AG04449 (cell line): ENCODE results near the gene TTLL5.

ENCODE experiments used
- CTCF ChIA-PET: fragments of 350-600 bp; formaldehyde crosslinking; extraction: SDS; loops from one replicate; lab custom pipeline; 2021; ENCODE audit warnings: antibody characterized with exemption; lab: Yijun Ruan, JAX
- POLR2A ChIA-PET: fragments of 400-600, 350-600 bp; formaldehyde crosslinking; extraction: SDS; loops from one replicate; lab custom pipeline; 2020; ENCODE audit warnings: antibody characterized with exemption, inconsistent platforms; lab: Yijun Ruan, JAX
- DNase-seq: peaks from one replicate; pipeline ENCODE4 v3.0.0-alpha.2; 2010; ENCODE audit warnings: low read depth, low spot score
- H3K4me3 ChIP-seq: 2 replicates; pipeline ENCODE4 v1.5.1; 2011; ENCODE audit warnings: low read depth, mild to moderate bottlenecking, control low read depth, low read length
- TF ChIP-seq, protein P1 (sequence below): IDR thresholded peaks from one replicate; pipeline ENCODE4 v1.5.1; 2011; ENCODE audit warnings: mild to moderate bottlenecking, moderate library complexity, low read length, control low read depth, inconsistent platforms; ENCODE audit not compliant: insufficient read depth; ENCODE audit errors: missing control alignments

Gene TTLL5, protein sequence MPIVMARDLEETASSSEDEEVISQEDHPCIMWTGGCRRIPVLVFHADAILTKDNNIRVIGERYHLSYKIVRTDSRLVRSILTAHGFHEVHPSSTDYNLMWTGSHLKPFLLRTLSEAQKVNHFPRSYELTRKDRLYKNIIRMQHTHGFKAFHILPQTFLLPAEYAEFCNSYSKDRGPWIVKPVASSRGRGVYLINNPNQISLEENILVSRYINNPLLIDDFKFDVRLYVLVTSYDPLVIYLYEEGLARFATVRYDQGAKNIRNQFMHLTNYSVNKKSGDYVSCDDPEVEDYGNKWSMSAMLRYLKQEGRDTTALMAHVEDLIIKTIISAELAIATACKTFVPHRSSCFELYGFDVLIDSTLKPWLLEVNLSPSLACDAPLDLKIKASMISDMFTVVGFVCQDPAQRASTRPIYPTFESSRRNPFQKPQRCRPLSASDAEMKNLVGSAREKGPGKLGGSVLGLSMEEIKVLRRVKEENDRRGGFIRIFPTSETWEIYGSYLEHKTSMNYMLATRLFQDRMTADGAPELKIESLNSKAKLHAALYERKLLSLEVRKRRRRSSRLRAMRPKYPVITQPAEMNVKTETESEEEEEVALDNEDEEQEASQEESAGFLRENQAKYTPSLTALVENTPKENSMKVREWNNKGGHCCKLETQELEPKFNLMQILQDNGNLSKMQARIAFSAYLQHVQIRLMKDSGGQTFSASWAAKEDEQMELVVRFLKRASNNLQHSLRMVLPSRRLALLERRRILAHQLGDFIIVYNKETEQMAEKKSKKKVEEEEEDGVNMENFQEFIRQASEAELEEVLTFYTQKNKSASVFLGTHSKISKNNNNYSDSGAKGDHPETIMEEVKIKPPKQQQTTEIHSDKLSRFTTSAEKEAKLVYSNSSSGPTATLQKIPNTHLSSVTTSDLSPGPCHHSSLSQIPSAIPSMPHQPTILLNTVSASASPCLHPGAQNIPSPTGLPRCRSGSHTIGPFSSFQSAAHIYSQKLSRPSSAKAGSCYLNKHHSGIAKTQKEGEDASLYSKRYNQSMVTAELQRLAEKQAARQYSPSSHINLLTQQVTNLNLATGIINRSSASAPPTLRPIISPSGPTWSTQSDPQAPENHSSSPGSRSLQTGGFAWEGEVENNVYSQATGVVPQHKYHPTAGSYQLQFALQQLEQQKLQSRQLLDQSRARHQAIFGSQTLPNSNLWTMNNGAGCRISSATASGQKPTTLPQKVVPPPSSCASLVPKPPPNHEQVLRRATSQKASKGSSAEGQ (N-terminal part only)

DNA sequence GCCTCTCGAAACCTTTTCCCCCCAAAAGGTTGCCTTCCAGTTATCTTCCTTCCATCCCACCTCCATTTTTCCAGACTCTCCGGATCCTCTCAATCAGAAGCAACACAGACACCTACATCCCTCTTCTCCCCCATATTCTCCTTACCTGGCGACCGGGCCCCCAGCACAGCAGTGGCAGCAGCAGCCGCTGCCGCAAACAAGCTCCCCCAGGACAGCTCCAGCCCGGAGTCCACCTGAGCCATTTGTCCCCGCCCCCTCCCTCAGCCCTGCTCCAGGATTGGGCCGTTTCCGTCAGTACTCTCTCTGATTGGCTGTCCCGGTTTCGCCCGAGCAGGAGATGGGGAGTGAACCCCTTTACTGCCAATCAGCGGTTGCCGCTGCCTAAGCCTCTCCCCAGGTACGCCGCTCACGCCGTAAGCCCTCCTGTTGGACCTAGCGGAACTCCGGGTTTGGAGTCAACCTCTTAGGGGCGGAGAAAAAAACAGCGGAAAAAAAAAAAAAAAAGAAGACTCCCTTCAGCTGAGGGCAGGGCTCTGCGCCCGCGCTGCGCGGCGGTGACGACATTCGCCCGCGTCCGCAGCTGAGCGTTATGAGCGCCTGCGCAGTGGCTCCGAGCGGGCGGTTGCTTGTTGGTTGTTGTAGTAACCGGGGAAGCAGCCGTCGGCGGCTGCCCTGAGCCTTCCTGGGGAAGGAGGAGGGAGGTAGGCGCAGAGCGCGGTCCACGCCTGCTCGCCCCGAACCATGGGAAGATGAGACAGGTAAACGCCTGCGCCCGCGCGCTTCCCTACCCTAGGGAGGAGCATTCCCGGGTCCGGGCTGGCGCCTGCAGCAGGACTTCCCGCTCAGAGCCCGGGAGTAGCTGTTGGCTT lies at the start of gene TTLL5, which contains the start of gene ERG28:
TSS of gene TTLL5 (plus strand) at position 617 of the 869 bp plus-strand sequence. CDS start 1,904 bp downstream, outside the sequence.
TSS of gene ERG28 (minus strand) at position 247 of the 869 bp plus-strand sequence. CDS start 3,374 bp downstream, outside the sequence.
- CTCF ChIA-PET, result interaction anchor here (1.0 to 17.3 kb wide), 8 partner anchors 9 to 323 kb away, joined by 3 to 896 read pairs (median 6); partner anchors contain the start of gene FLVCR2
- TF ChIP-seq, protein P1, sequence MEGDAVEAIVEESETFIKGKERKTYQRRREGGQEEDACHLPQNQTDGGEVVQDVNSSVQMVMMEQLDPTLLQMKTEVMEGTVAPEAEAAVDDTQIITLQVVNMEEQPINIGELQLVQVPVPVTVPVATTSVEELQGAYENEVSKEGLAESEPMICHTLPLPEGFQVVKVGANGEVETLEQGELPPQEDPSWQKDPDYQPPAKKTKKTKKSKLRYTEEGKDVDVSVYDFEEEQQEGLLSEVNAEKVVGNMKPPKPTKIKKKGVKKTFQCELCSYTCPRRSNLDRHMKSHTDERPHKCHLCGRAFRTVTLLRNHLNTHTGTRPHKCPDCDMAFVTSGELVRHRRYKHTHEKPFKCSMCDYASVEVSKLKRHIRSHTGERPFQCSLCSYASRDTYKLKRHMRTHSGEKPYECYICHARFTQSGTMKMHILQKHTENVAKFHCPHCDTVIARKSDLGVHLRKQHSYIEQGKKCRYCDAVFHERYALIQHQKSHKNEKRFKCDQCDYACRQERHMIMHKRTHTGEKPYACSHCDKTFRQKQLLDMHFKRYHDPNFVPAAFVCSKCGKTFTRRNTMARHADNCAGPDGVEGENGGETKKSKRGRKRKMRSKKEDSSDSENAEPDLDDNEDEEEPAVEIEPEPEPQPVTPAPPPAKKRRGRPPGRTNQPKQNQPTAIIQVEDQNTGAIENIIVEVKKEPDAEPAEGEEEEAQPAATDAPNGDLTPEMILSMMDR, result no peak
- H3K4me3 ChIP-seq, result peak within 1 kb of the TSS; percentile 98
- peak; percentile 93 for DNase-seq
- POLR2A ChIA-PET, result interaction anchor here (0.6 to 1.7 kb wide), 2 partner anchors 15 to 24 kb away, joined by 3 to 4 read pairs; no protein-coding TSS in a partner anchor

DNA sequence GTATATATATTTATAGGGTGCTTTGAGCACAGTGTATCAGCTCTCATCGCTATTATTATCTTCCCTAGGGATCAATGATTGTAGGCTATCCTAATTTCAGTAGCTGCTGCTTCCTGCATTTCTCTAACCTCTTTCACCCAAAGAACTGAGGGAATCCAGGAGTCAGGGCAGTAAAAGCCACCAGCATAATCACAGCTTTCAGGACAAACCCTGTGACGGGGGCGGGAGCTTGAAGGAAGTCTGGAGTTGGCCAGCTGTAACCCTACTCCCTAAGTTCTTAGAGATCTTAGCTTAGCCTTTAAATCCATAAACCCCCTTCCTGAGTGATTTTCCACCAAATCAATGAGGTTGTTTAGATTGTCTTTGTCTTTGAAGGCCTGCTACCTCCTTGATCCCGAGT lies 48.9 kb upstream of the TTLL5 start:
- TF ChIP-seq, protein P1, result no peak
- ChIA-PET POLR2A (interaction anchor here (1.1 kb wide), 1 partner anchor 9 kb away, joined by 3 read pairs; no protein-coding TSS in a partner anchor), CTCF (interaction anchor here (0.7 to 4.0 kb wide), 3 partner anchors 42 to 50 kb away, joined by 4 to 17 read pairs (median 4); no protein-coding TSS in a partner anchor)
- no peak for DNase-seq
- no peak overlapping the region for H3K4me3 ChIP-seq

DNA sequence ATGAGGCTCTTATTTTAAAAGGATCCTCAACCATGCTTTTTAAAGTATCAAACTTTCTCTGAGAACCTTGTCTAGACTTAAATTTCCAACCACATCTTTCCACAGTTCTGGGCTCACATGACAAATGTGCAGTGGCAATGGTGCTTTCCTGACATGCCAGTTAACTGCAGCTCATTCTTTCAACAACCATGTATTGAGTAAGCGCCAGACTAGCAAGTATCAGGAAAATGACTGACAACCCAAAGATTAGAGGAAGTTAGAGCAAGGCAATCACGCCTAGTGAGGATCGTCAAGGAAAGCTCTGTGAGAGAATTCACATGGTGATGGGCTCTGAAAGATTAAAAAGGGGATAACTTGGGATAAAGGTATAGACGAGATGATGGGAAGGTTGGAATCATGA lies 46.9 kb upstream of the TTLL5 start:
- POLR2A ChIA-PET, result no interaction called here
- TF ChIP-seq, protein P1, result no peak
- CTCF ChIA-PET, result interaction anchor here (1.4 kb wide), 1 partner anchor 53 kb away, joined by 4 read pairs; no protein-coding TSS in a partner anchor
- no peak for DNase-seq
- no peak overlapping the region for H3K4me3 ChIP-seq

DNA sequence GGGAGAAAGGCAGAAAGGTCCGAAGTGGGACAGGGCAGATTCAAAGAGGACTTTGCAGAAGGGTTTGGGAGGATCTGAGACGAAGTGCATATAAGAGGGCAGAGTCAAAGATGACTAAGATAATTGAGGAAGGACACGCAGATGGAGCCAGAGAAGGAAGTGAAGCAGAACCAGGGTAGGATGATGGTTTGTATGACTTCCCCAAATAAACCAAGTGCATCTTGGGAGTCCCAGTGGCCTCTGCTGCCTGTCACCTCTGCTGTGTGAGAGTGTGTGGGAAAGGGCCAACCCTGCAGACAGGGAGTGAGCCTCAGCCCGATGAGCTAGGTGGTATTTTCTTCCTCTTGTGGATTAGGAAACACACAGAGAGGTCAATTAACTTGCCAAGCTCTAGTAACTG lies 45.8 kb upstream of the TTLL5 start:
- no peak for DNase-seq
- TF ChIP-seq, protein P1, result no peak
- ChIA-PET CTCF (interaction anchor here (1.4 kb wide), 1 partner anchor 54 kb away, joined by 4 read pairs; no protein-coding TSS in a partner anchor), POLR2A (no interaction called here)
- H3K4me3 ChIP-seq, result no peak overlapping the region

DNA sequence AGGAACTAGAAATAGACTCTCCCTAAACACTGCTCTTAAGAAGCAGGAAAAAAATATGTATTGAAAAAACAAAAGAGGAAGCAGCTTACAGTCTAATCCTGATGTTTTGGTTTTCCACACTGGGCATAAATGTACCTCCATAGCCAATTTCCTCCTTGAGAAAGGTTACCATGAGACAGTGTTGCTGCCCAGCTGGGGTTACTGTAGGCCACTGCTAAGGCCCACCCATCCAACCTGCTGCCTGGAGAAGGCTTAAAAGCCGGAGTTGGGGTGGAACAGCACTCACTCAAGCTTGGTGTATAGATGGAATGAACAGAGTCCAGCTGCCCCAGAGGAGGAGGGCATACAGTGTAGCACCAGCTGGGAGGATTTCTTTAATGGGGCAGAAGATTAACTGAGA lies 41.5 kb upstream of the TTLL5 start:
- H3K4me3 ChIP-seq, result no peak overlapping the region
- ChIA-PET CTCF (interaction anchor here (1.0 to 4.7 kb wide), 4 partner anchors 8 to 58 kb away, joined by 4 to 20 read pairs (median 10); partner anchors contain the start of gene FLVCR2), POLR2A (no interaction called here)
- DNase-seq, result no peak
- TF ChIP-seq, protein P1, result no peak
